Measurements from ENCODE around the gene DIABLO. TPM values are rescaled to one million over a fixed set of nuclear protein-coding genes. Genes with fewer than 3 reads are reported as not detected.
"Not testable (repeated sequence)": the region's sequence is repeated elsewhere in the genome, so short reads cannot be mapped to it uniquely, and the experiment has no call there.

The DIABLO gene
- total RNA-seq, 2 donors from 2014 or later = 48.4 to 51.3 TPM

- Mint-ChIP-seq H3K36me3 (ENCODE audit: insufficient read depth in 2 of 2) (peaks cover 0 to 4% of the 10 kb centered on the region in 2 donors), H3K27ac (no peak overlapping the region), H3K4me1 (ENCODE audit: low read depth) (peaks cover 9% of the 10 kb centered on the region), H3K9me3 (no peaks in the 10 kb centered on the region), H3K27me3 (ENCODE audit: low read depth) (peaks cover 27% of the 10 kb centered on the region), H3K4me3 (peak overlapping the region; percentile 58 to 68)
- no peak for DNase-seq
- ATAC-seq (replicated peaks in 1 of 2) = no peak
These were observed 20.6 kb downstream of the DIABLO start for GRCh38 chr12:122205053-122205925.

GRCh38 chr12:122204167-122205052 is 21.4 kb downstream of the DIABLO start:
- Mint-ChIP-seq H3K27me3 (ENCODE audit: low read depth) (peaks cover 36% of the 10 kb centered on the region), H3K4me3 (peak overlapping the region; percentile 58 to 68), H3K4me1 (ENCODE audit: low read depth) (peaks cover 9% of the 10 kb centered on the region), H3K36me3 (ENCODE audit: insufficient read depth in 2 of 2) (peaks cover 0 to 4% of the 10 kb centered on the region in 2 donors), H3K9me3 (no peaks in the 10 kb centered on the region), H3K27ac (no peak overlapping the region)
- ATAC-seq (replicated peaks in 1 of 2) (peak; percentile 23 to 27), DNase-seq (peak; percentile 28 to 34)

GRCh38 chr12:122203301-122204166 is 22.3 kb downstream of the DIABLO start, which contains the start of gene B3GNT4:
Gene B3GNT4 (plus strand): TSS chr12:122203709. CDS start chr12:122204619, 910 bp downstream.
- no peaks in the 10 kb centered on the region for H3K9me3 Mint-ChIP-seq
- H3K36me3 Mint-ChIP-seq (ENCODE audit: insufficient read depth in 2 of 2) = peaks cover 0 to 2% of the 10 kb centered on the region in 2 donors
- H3K4me3 Mint-ChIP-seq = peak within 1 kb of the TSS; percentile 89 to 94
- H3K27ac Mint-ChIP-seq = no peak within 1 kb of the TSS
- ATAC-seq (replicated peaks in 1 of 2) = peak; percentile 73 to 78
- DNase-seq = peak; percentile 71 to 72
- peaks cover 36% of the 10 kb centered on the region for H3K27me3 Mint-ChIP-seq (ENCODE audit: low read depth)
- peaks cover 9% of the 10 kb centered on the region for H3K4me1 Mint-ChIP-seq (ENCODE audit: low read depth)

- peaks cover 36% of the 10 kb centered on the region for H3K27me3 Mint-ChIP-seq (ENCODE audit: low read depth)
- peaks cover 15% of the 10 kb centered on the region for H3K4me1 Mint-ChIP-seq (ENCODE audit: low read depth)
- peak overlapping the region; percentile 89 to 94 for H3K4me3 Mint-ChIP-seq
- ATAC-seq (replicated peaks in 1 of 2); H3K9me3 Mint-ChIP-seq; H3K36me3 Mint-ChIP-seq (ENCODE audit: insufficient read depth in 2 of 2); H3K27ac Mint-ChIP-seq; DNase-seq: not testable (repeated sequence)
These were observed 23.0 kb downstream of the DIABLO start for GRCh38 chr12:122202811-122203210.

- Mint-ChIP-seq H3K4me3 (no peak overlapping the region), H3K36me3 (ENCODE audit: insufficient read depth in 2 of 2) (no peaks in the 10 kb centered on the region), H3K9me3 (no peaks in the 10 kb centered on the region), H3K27ac (no peak overlapping the region), H3K27me3 (ENCODE audit: low read depth) (peaks cover 36% of the 10 kb centered on the region), H3K4me1 (ENCODE audit: low read depth) (peaks cover 20% of the 10 kb centered on the region)
- ATAC-seq (replicated peaks in 1 of 2) (no peak), DNase-seq (no peak)
These were observed 23.8 kb downstream of the DIABLO start for GRCh38 chr12:122202017-122202416.

- Mint-ChIP-seq H3K27ac (no peak overlapping the region), H3K9me3 (no peaks in the 10 kb centered on the region), H3K36me3 (ENCODE audit: insufficient read depth in 2 of 2) (no peaks in the 10 kb centered on the region), H3K27me3 (ENCODE audit: low read depth) (peaks cover 36% of the 10 kb centered on the region), H3K4me1 (ENCODE audit: low read depth) (peaks cover 20% of the 10 kb centered on the region), H3K4me3 (no peak overlapping the region)
- ATAC-seq (replicated peaks in 1 of 2) = no peak
- DNase-seq = no peak
These were observed 24.5 kb downstream of the DIABLO start for GRCh38 chr12:122201381-122201780.

GRCh38 chr12:122200541-122201175 is 25.2 kb downstream of the DIABLO start:
- no peak for DNase-seq
- Mint-ChIP-seq H3K36me3 (ENCODE audit: insufficient read depth in 2 of 2) (peaks cover 0 to 1% of the 10 kb centered on the region in 2 donors), H3K9me3 (no peaks in the 10 kb centered on the region), H3K27me3 (ENCODE audit: low read depth) (peaks cover 36% of the 10 kb centered on the region), H3K4me3 (no peak overlapping the region), H3K27ac (no peak overlapping the region), H3K4me1 (ENCODE audit: low read depth) (peaks cover 20% of the 10 kb centered on the region)
- ATAC-seq (replicated peaks in 1 of 2) = no peak

- H3K4me1 Mint-ChIP-seq (ENCODE audit: low read depth) = peaks cover 20% of the 10 kb centered on the region
- peaks cover 0 to 1% of the 10 kb centered on the region in 2 donors for H3K9me3 Mint-ChIP-seq
- ATAC-seq (replicated peaks in 1 of 2) = no peak
- H3K27ac Mint-ChIP-seq = no peak overlapping the region
- H3K27me3 Mint-ChIP-seq (ENCODE audit: low read depth) = peaks cover 30% of the 10 kb centered on the region
- DNase-seq = no peak
- peaks cover 0 to 3% of the 10 kb centered on the region in 2 donors for H3K36me3 Mint-ChIP-seq (ENCODE audit: insufficient read depth in 2 of 2)
- no peak overlapping the region for H3K4me3 Mint-ChIP-seq
These were observed 26.1 kb downstream of the DIABLO start for GRCh38 chr12:122199484-122200355.

GRCh38 chr12:122197612-122197966 is 28.3 kb downstream of the DIABLO start:
- peaks cover 19% of the 10 kb centered on the region for H3K27me3 Mint-ChIP-seq (ENCODE audit: low read depth)
- peaks cover 12% of the 10 kb centered on the region for H3K4me1 Mint-ChIP-seq (ENCODE audit: low read depth)
- H3K9me3 Mint-ChIP-seq = peaks cover 0 to 1% of the 10 kb centered on the region in 2 donors
- DNase-seq (no peak), ATAC-seq (replicated peaks in 1 of 2) (peak; percentile 24 to 69)
- H3K27ac Mint-ChIP-seq = no peak overlapping the region
- peaks cover 0 to 3% of the 10 kb centered on the region in 2 donors for H3K36me3 Mint-ChIP-seq (ENCODE audit: insufficient read depth in 2 of 2)
- peak overlapping the region; percentile 4 to 48 for H3K4me3 Mint-ChIP-seq

- peaks cover 11% of the 10 kb centered on the region for H3K27me3 Mint-ChIP-seq (ENCODE audit: low read depth)
- ATAC-seq (replicated peaks in 1 of 2) (no peak), DNase-seq (no peak)
- no peak overlapping the region for H3K27ac Mint-ChIP-seq
- H3K36me3 Mint-ChIP-seq (ENCODE audit: insufficient read depth in 2 of 2) = peaks cover 0 to 3% of the 10 kb centered on the region in 2 donors
- no peak overlapping the region for H3K4me3 Mint-ChIP-seq
- peaks cover 12% of the 10 kb centered on the region for H3K4me1 Mint-ChIP-seq (ENCODE audit: low read depth)
- peaks cover 0 to 1% of the 10 kb centered on the region in 2 donors for H3K9me3 Mint-ChIP-seq
These were observed 30.4 kb downstream of the DIABLO start for GRCh38 chr12:122195405-122195804.

GRCh38 chr12:122194804-122195203 is 31.0 kb downstream of the DIABLO start:
- H3K9me3 Mint-ChIP-seq = peaks cover 0 to 1% of the 10 kb centered on the region in 2 donors
- H3K27me3 Mint-ChIP-seq (ENCODE audit: low read depth) = peaks cover 5% of the 10 kb centered on the region

More at GRCh38 chr12:122194804-122195203, 31.0 kb downstream of the DIABLO start:
- ATAC-seq (replicated peaks in 1 of 2) = no peak
- no peak for DNase-seq
- no peak overlapping the region for H3K4me3 Mint-ChIP-seq
- peaks cover 0 to 3% of the 10 kb centered on the region in 2 donors for H3K36me3 Mint-ChIP-seq (ENCODE audit: insufficient read depth in 2 of 2)
- no peak overlapping the region for H3K27ac Mint-ChIP-seq
- peaks cover 15% of the 10 kb centered on the region for H3K4me1 Mint-ChIP-seq (ENCODE audit: low read depth)

Data from activated T-cell treated with anti-CD3 and anti-CD28 coated beads, Interleukin-2, amount 50 U/mL, for 72 hours (primary cell).